ENCODE results near the gene PLCD3.

DNA sequence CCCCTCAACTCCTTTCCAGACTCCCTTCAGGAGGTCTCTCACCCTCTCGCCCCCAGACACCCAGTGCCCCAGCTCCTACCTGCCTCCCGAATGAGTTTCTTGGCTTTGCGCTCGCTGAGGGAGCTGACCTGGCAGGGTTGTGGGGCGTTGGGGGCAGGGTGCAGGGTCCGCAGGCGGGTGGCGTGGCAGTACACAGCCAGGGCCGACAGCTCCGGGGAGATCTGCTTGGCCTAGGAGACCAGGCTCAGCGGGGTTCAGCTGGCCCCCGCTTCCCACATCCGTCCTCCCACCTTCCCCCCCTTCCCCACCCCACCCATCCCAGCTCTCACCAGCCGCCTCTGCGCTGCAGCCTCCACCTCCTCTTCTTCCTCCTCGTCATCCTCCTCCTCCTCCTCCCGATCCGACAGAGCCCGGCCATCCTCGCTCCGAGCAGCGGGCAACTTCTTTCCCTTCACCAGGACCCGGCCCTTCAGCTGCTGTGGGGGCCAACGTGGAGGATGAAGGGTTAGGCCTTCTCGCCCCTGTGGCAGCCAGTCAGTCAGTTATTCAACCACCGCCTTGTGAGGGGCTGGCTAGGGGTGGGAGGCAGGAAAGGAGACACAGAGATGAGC, 17.2 kb downstream of the PLCD3 start:
- TF ChIP-seq CTCF (optimal IDR thresholded peaks at IDR 0.05 in 1 of 3, IDR thresholded peaks at IDR 0.05 in 1 of 3, conservative IDR thresholded peaks at IDR 0.05 in 1 of 3; ENCODE audit: extremely low read depth in 1 of 3, insufficient read depth in 2 of 3, low read length in 3 of 3) (no peak), EZH2 (IDR thresholded peaks at IDR 0.05; ENCODE audit: low read length) (no peak)
